DOHH2 (cell line): ENCODE measurements around the gene CRTC3.

Source experiments
- H3F3A ChIP-seq: fragments of 200-600 bp; sonication (generic), shearing (Covaris generic); 2 replicates; pipeline ENCODE4 v1.6.0; 2016; ENCODE audit warnings: antibody characterized with exemption, mild to moderate bottlenecking; ENCODE audit not compliant: control insufficient read depth, insufficient read depth
- H3K27ac ChIP-seq: fragments of 200-600 bp; sonication (generic); 2 replicates; pipeline ENCODE4 v1.5.1; 2014; ENCODE audit warnings: low read depth, mild to moderate bottlenecking, low read length, moderate library complexity
- H3K27me3 ChIP-seq: fragments of 200-600 bp; sonication (generic); 2 replicates; pipeline ENCODE4 v1.6.1; 2014; ENCODE audit warnings: mild to moderate bottlenecking, low read length, mixed read lengths; ENCODE audit not compliant: control insufficient read depth
- H3K36me3 ChIP-seq: fragments of 200-600 bp; sonication (generic); 2 replicates; pipeline ENCODE4 v1.6.1; 2014; ENCODE audit warnings: mild to moderate bottlenecking, low read length, moderate library complexity, mixed read lengths; ENCODE audit not compliant: control insufficient read depth
- H3K4me1 ChIP-seq: fragments of 200-600 bp; sonication (generic); 2 replicates; pipeline ENCODE4 v1.6.1; 2014; ENCODE audit warnings: mild to moderate bottlenecking, low read length, mixed read lengths; ENCODE audit not compliant: control insufficient read depth
- H3K4me2 ChIP-seq: fragments of 200-600 bp; sonication (generic); 2 replicates; pipeline ENCODE4 v1.6.0; 2014; ENCODE audit warnings: mild to moderate bottlenecking, low read length, moderate library complexity
- H3K4me3 ChIP-seq: fragments of 200-600 bp; sonication (generic); 2 replicates; pipeline ENCODE4 v1.5.1; 2014; ENCODE audit warnings: mild to moderate bottlenecking, low read length, mixed read lengths
- H3K79me2 ChIP-seq: fragments of 200-600 bp; sonication (generic); 2 replicates; pipeline ENCODE4 v1.6.1; 2014; ENCODE audit warnings: mild to moderate bottlenecking, low read length, mixed read lengths; ENCODE audit not compliant: control insufficient read depth
- H3K9me2 ChIP-seq: fragments of 200-600 bp; sonication (generic); replicated peaks from 2 replicates; pipeline ENCODE4 v1.6.1; 2014; ENCODE audit warnings: mild to moderate bottlenecking, low read length, mixed read lengths; ENCODE audit not compliant: control insufficient read depth
- H3K9me3 ChIP-seq: fragments of 200-600 bp; sonication (generic); 2 replicates; pipeline ENCODE4 v1.6.1; 2014; ENCODE audit warnings: antibody characterized with exemption, low read length, mixed read lengths; ENCODE audit not compliant: control insufficient read depth, insufficient read depth
- H4K20me1 ChIP-seq: fragments of 200-600 bp; sonication (generic); 2 replicates; pipeline ENCODE4 v1.6.0; 2014; ENCODE audit warnings: low read depth, mild to moderate bottlenecking, antibody characterized with exemption, low read length, moderate library complexity; ENCODE audit not compliant: control insufficient read depth, insufficient read depth
- EZH2phosphoT487 ChIP-seq: fragments of 200-600 bp; sonication (generic); IDR thresholded peaks from 2 replicates; pipeline ENCODE4 v1.6.1; 2017; ENCODE audit warnings: borderline replicate concordance, mild to moderate bottlenecking, antibody characterized with exemption, low read length, moderate library complexity, mixed read lengths
- TF ChIP-seq, protein P1 (sequence below): fragments of 200-600 bp; sonication (generic); IDR thresholded peaks from one replicate; pipeline ENCODE4 v1.5.1; 2014; ENCODE audit warnings: antibody characterized with exemption, mild to moderate bottlenecking, low read depth, low read length; ENCODE audit not compliant: poor library complexity, severe bottlenecking

CRTC3 gene

GRCh38 chr15:90564051-90564450, 34.3 kb downstream of the CRTC3 start:
- H3F3A ChIP-seq = no peaks in the 10 kb centered on the region; the same call in 1 of the 2 replicates
- H3K9me2 ChIP-seq = no peaks in the 10 kb centered on the region
- peaks cover 4% of the 10 kb centered on the region; the same call in 1 of the 2 replicates for H4K20me1 ChIP-seq
- no peak for TF ChIP-seq EZH2phosphoT487
- TF ChIP-seq, protein P1, sequence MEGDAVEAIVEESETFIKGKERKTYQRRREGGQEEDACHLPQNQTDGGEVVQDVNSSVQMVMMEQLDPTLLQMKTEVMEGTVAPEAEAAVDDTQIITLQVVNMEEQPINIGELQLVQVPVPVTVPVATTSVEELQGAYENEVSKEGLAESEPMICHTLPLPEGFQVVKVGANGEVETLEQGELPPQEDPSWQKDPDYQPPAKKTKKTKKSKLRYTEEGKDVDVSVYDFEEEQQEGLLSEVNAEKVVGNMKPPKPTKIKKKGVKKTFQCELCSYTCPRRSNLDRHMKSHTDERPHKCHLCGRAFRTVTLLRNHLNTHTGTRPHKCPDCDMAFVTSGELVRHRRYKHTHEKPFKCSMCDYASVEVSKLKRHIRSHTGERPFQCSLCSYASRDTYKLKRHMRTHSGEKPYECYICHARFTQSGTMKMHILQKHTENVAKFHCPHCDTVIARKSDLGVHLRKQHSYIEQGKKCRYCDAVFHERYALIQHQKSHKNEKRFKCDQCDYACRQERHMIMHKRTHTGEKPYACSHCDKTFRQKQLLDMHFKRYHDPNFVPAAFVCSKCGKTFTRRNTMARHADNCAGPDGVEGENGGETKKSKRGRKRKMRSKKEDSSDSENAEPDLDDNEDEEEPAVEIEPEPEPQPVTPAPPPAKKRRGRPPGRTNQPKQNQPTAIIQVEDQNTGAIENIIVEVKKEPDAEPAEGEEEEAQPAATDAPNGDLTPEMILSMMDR = no peak
- peak overlapping the region; percentile 30 for H3K4me2 ChIP-seq
- H3K27me3 ChIP-seq = no peaks in the 10 kb centered on the region
- H3K27ac ChIP-seq = no peak overlapping the region
- H3K4me1 ChIP-seq = peaks cover 20% of the 10 kb centered on the region
- H3K36me3 ChIP-seq = peaks cover 4% of the 10 kb centered on the region
- H3K9me3 ChIP-seq = no peaks in the 10 kb centered on the region
- H3K79me2 ChIP-seq = peaks cover 7% of the 10 kb centered on the region; the same call in 1 of the 2 replicates
- no peak overlapping the region for H3K4me3 ChIP-seq

DNA sequence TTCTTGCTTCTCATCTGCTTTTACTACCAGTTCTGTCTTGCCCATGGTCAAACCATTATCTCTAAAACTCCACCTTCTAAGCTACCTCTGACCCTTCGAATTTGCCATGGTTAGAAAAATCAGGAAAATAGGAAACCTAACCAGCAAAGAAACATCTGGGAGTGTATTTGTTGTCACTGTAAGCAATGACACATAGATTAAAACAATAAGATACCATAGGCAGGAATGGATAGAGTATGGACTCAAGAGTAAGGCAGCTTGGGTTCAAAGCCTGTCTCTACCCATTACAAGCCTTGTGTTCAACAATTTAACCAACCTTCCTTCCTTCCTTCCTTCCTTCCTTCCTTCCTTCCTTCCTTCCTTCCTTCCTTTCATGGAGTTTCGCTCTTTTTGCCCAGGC, 34.9 kb downstream of the CRTC3 start:
- peaks cover 4% of the 10 kb centered on the region for H3K36me3 ChIP-seq
- no peaks in the 10 kb centered on the region for H3K9me3 ChIP-seq
- H3K79me2 ChIP-seq = peaks cover 7% of the 10 kb centered on the region; the same call in 1 of the 2 replicates
- H3K4me1 ChIP-seq = peaks cover 20% of the 10 kb centered on the region
- H3K27me3 ChIP-seq = no peaks in the 10 kb centered on the region
- H3K27ac ChIP-seq = no peak overlapping the region
- H4K20me1 ChIP-seq = peaks cover 4% of the 10 kb centered on the region; the same call in 1 of the 2 replicates
- H3F3A ChIP-seq = no peaks in the 10 kb centered on the region; the same call in 1 of the 2 replicates
- H3K9me2 ChIP-seq = no peaks in the 10 kb centered on the region
- TF ChIP-seq, protein P1 = no peak
- TF ChIP-seq EZH2phosphoT487 = no peak
- H3K4me2 ChIP-seq = no peak overlapping the region
- H3K4me3 ChIP-seq = no peak overlapping the region

DNA sequence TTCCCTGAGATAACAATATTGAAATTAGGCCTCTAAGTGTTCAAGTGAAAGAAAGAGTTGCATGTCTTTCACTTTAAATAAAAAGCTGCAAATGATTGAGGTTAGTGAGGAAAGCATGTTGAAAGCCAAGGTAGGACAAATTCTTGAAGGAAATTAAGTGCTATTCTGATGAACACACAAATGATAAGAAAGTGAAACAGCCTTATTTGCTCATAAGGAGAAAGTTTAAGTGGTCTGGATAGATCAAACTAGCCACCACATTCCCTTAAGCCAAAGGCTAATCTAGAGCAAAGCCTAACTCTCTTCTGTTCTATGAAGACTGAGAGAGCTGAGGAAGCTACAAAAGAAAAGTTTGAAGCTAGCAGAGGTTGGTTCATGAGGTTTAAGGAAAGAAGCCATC, 36.1 kb downstream of the CRTC3 start:
- Histone ChIP-seq H3K9me2 (no peaks in the 10 kb centered on the region), H3K27ac (no peak overlapping the region), H3K79me2 (peaks cover 5% of the 10 kb centered on the region; the same call in 1 of the 2 replicates), H3K4me1 (peaks cover 20% of the 10 kb centered on the region), H3K9me3 (no peaks in the 10 kb centered on the region), H3F3A (no peaks in the 10 kb centered on the region; the same call in 1 of the 2 replicates), H3K4me3 (no peak overlapping the region), H3K27me3 (no peaks in the 10 kb centered on the region), H3K36me3 (peaks cover 4% of the 10 kb centered on the region), H4K20me1 (peaks cover 4% of the 10 kb centered on the region; the same call in 1 of the 2 replicates), H3K4me2 (no peak overlapping the region)
- TF ChIP-seq, protein P1 = no peak
- TF ChIP-seq EZH2phosphoT487 = no peak
